ENCODE data around the gene BBX. TPM values are rescaled to one million over a fixed set of nuclear protein-coding genes. Genes with fewer than 3 reads are reported as not detected.

BBX gene
- total and polyA plus RNA-seq, 12 donors = 4.6 to 49.8 (median 38.0) TPM

DNA sequence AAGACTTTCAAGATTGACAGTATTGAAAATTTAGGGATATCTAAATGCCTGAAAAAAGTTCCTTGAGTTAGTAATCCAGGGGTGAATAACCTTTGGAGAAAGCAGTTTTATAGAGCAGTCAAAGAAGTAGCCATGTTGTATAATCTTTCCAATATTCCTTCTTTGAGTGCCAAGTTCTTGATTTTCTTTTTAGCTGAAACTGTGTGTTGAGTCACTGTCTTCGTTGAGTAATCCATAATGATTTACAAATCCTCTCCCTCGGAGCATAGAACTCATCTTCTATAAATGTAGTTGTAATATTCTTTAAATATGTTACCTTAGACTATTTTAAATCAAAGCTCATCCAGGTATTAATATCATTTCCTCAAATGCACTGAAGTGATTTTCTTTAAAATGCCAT lies 135.2 kb downstream of the BBX start:
- TF ChIP-seq, protein P1, sequence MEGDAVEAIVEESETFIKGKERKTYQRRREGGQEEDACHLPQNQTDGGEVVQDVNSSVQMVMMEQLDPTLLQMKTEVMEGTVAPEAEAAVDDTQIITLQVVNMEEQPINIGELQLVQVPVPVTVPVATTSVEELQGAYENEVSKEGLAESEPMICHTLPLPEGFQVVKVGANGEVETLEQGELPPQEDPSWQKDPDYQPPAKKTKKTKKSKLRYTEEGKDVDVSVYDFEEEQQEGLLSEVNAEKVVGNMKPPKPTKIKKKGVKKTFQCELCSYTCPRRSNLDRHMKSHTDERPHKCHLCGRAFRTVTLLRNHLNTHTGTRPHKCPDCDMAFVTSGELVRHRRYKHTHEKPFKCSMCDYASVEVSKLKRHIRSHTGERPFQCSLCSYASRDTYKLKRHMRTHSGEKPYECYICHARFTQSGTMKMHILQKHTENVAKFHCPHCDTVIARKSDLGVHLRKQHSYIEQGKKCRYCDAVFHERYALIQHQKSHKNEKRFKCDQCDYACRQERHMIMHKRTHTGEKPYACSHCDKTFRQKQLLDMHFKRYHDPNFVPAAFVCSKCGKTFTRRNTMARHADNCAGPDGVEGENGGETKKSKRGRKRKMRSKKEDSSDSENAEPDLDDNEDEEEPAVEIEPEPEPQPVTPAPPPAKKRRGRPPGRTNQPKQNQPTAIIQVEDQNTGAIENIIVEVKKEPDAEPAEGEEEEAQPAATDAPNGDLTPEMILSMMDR (IDR thresholded peaks at IDR 0.05) = no peak
- no peaks in the 10 kb centered on the region for H3K36me3 ChIP-seq
- H3K4me1 ChIP-seq = peaks cover 0 to 33% (median 23%) of the 10 kb centered on the region in 9 donors
- H3K27me3 ChIP-seq = no peaks in the 10 kb centered on the region
- intact Hi-C loops (cut with DNase I) = loop anchor here in 3 of 10 donors (1.0 to 10.0 kb wide), 3 partner anchors 81 to 122 kb away; no protein-coding TSS in a partner anchor
- 40 to 67% methylated on average over 2 of the region's 2 CpGs for WGBS, 2 donors
- H3K4me3 ChIP-seq = no peak overlapping the region
- DNase-seq = no peak
- no peak overlapping the region for H3K27ac ChIP-seq
- no peak for ATAC-seq
- no peaks in the 10 kb centered on the region for H3K9me3 ChIP-seq

DNA sequence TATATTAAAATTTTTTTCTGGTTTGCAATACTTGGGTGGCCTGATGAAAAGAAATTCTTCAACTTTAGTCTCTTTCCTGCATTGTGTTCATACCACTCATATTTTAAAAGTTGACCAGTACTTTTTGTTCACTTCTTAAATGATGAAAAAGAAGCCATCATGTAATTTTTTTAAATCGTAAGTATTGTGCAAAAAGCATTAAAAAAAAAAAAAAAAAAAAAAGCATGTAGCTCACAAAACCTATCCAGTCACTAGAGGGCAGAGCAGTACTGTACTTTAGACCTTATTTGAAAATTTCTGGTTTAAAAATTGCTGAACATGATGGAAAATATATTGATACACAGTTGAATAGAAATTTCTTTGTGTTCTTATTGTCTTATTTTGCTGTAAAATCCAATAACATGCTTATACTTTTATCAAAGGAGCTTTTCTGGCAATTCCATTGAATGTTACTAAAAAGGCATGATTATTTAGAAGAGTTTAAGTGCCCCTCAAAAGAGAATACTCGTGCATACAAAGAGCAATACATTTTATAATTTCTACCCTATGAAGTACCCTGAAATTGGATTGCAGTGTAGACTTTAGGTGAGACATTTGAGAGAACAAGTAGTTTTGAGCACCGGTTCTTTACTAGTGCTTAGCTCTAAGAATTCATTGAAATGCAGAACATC lies 137.7 kb downstream of the BBX start:
- TF ChIP-seq, protein P1 (IDR thresholded peaks at IDR 0.05) = peak; percentile 9 to 73 (median 62)
- H3K27me3 ChIP-seq = no peaks in the 10 kb centered on the region
- peaks cover 0 to 37% (median 25%) of the 10 kb centered on the region in 9 donors for H3K4me1 ChIP-seq
- H3K4me3 ChIP-seq = no peak overlapping the region
- no peaks in the 10 kb centered on the region for H3K36me3 ChIP-seq
- no peaks in the 10 kb centered on the region for H3K9me3 ChIP-seq
- ATAC-seq (no peak), DNase-seq (no peak)
- 66 to 86% methylated on average over 3 of the region's 3 CpGs for WGBS, 2 donors
- intact Hi-C loops (cut with DNase I) = loop anchor here in 6 of 10 donors (5.0 to 10.0 kb wide), 6 partner anchors 82 to 426 kb away; no protein-coding TSS in a partner anchor
- H3K27ac ChIP-seq = no peak overlapping the region

DNA sequence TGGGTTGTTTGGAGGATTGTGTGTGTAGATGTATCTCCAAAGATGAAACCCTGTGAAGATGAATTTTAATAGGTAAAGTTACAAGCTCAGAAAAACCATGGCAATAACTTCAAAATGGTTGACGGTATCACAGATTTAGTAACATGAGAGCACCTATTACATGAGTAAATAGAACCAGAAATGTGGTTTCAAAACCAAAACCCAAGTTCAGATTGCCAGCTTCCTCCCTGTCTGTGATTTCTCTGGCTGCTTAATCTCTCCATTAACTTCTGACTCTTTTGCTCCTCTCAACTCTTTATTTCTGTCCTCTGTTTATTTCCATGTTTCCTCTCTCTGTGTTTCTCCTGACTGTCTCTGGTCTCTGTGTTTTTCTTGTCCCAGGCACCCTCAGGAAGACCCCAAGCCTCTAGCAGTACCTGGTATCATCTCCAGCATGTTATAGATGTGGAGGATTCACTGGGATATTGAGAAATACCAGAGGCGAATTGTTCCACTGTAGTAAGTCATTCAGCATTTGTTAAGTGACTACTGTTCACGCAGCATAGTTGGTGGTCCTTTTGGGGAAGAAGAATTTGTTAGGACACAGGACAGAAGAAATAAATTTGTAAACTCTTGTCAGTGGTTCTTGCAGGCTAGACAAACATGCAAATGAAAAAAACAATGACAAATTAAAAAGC lies 138.8 kb downstream of the BBX start:
- ATAC-seq = peak in 6 of 8 donors; percentile 7 to 49 (median 25)
- TF ChIP-seq, protein P1 (IDR thresholded peaks at IDR 0.05) = no peak
- Histone ChIP-seq H3K4me1 (peaks cover 0 to 37% (median 25%) of the 10 kb centered on the region in 9 donors), H3K36me3 (no peaks in the 10 kb centered on the region), H3K27ac (peak overlapping the region in 7 of 10 donors; percentile 1 to 72 (median 24)), H3K9me3 (no peaks in the 10 kb centered on the region), H3K4me3 (peak overlapping the region in 4 of 10 donors; percentile 4 to 20 (median 12)), H3K27me3 (no peaks in the 10 kb centered on the region)
- intact Hi-C loops (cut with DNase I) = loop anchor here in 6 of 10 donors (5.0 to 10.0 kb wide), 6 partner anchors 81 to 427 kb away; no protein-coding TSS in a partner anchor
- 75 to 84% methylated on average over 3 of the region's 3 CpGs for WGBS, 2 donors
- no peak for DNase-seq

DNA sequence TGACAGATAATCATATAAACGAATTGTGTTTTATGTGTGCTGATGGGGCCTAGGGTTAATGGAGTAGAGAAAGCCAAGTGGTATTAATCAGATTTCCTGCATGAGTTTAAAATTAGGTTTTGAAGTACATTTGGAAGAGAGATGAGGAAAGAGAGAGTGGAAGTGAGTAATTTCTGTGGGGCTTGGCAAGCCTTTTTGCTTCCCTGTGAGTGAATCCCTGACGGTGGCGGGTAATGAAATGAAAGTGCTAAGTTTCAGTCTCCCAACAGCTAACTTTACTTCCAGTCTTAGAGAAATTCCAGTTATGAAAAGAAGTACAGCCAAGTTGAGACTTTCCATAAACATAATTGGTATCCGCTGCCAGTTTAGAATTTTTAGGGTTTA lies 139.4 kb downstream of the BBX start:
- Histone ChIP-seq H3K36me3 (no peaks in the 10 kb centered on the region), H3K4me3 (peak overlapping the region in 6 of 10 donors; percentile 0 to 20 (median 6)), H3K27ac (peak overlapping the region in 6 of 10 donors; percentile 1 to 72 (median 27)), H3K9me3 (no peaks in the 10 kb centered on the region), H3K4me1 (peaks cover 0 to 37% (median 25%) of the 10 kb centered on the region in 9 donors), H3K27me3 (no peaks in the 10 kb centered on the region)
- DNase-seq (peak in 1 of 2 donors; percentile 31), ATAC-seq (peak in 7 of 8 donors; percentile 58 to 85 (median 71))
- TF ChIP-seq, protein P1 (IDR thresholded peaks at IDR 0.05) = no peak
- WGBS, 2 donors = 42 to 55% methylated on average over 4 of the region's 4 CpGs
- intact Hi-C loops (cut with DNase I) = loop anchor here in 6 of 10 donors (5.0 to 10.0 kb wide), 6 partner anchors 80 to 427 kb away; no protein-coding TSS in a partner anchor
